HG02981 (cell line): ENCODE data around the gene PSKH1.

Experiments
- ATAC-seq: cut with Tn5 transposase; IDR thresholded peaks from one replicate; pipeline ENCODE4 v1.9.1; 2021; ENCODE audit warnings: mild to moderate bottlenecking, moderate library complexity; ENCODE audit not compliant: unreplicated experiment

PSKH1 gene

GRCh38 chr16:67923414-67924116 lies 30.5 kb downstream of the PSKH1 start:
- ATAC-seq, result no peak

- no peak for ATAC-seq
These were observed 31.3 kb downstream of the PSKH1 start for GRCh38 chr16:67924140-67924906.

- no peak for ATAC-seq
These were observed 33.2 kb downstream of the PSKH1 start for GRCh38 chr16:67926181-67926750.

- no peak for ATAC-seq
These were observed 34.3 kb downstream of the PSKH1 start for GRCh38 chr16:67927131-67927941.

- ATAC-seq, result no peak
These were observed 35.1 kb downstream of the PSKH1 start for GRCh38 chr16:67928147-67928546.

GRCh38 chr16:67928561-67929364 lies 35.7 kb downstream of the PSKH1 start:
- peak; percentile 55 for ATAC-seq

- ATAC-seq, result no peak
These were observed 37.1 kb downstream of the PSKH1 start for GRCh38 chr16:67930191-67930590.

- ATAC-seq, result no peak
These were observed 37.7 kb downstream of the PSKH1 start for GRCh38 chr16:67930678-67931211.

GRCh38 chr16:67931712-67932461 lies 38.8 kb downstream of the PSKH1 start, which contains the start of gene CTRL:
TSS of gene CTRL (minus strand) at chr16:67931862. CDS start at chr16:67931852, 10 bp downstream.
- no peak for ATAC-seq

- no peak for ATAC-seq
These were observed 39.4 kb downstream of the PSKH1 start for GRCh38 chr16:67932462-67932840.

GRCh38 chr16:67933805-67934204 lies 40.8 kb downstream of the PSKH1 start:
- no peak for ATAC-seq

- ATAC-seq, result no peak
These were observed 41.4 kb downstream of the PSKH1 start for GRCh38 chr16:67934306-67935100.

GRCh38 chr16:67935101-67935401 lies 42.0 kb downstream of the PSKH1 start:
- ATAC-seq, result no peak

GRCh38 chr16:67935402-67936123 lies 42.5 kb downstream of the PSKH1 start:
- peak; percentile 89 for ATAC-seq

GRCh38 chr16:67936124-67936879 lies 43.2 kb downstream of the PSKH1 start, which contains the start of gene PSMB10:
TSS of gene PSMB10 (minus strand) at chr16:67936850. CDS start at chr16:67936749, 101 bp downstream.
- ATAC-seq, result no peak

- ATAC-seq, result peak; percentile 51
These were observed 44.0 kb downstream of the PSKH1 start for GRCh38 chr16:67936880-67937605.
